ENCODE data around the gene CCDC172. TPM values are rescaled to one million over a fixed set of nuclear protein-coding genes. Genes with fewer than 3 reads are reported as not detected.
"Not testable (repeated sequence)": the region's sequence is repeated elsewhere in the genome, so short reads cannot be mapped to it uniquely, and the experiment has no call there.

The CCDC172 gene
- total and polyA plus RNA-seq, 2 experiments from 2014 or later = not detected

GRCh38 chr10:116385994-116386809, 62.0 kb downstream of the CCDC172 start:
- Histone ChIP-seq H3K4me1 (ENCODE audit: low read depth) (no peaks in the 10 kb centered on the region), H3K4me3 (no peak overlapping the region), H3K27ac (no peak overlapping the region), H3K36me3 (no peaks in the 10 kb centered on the region), H3K9me3 (ENCODE audit: low read depth) (no peaks in the 10 kb centered on the region), H3K27me3 (no peaks in the 10 kb centered on the region)
- peak; percentile 42 to 49 for DNase-seq (ENCODE audit: low read depth in 1 of 2, low spot score in 1 of 2)
- TF ChIP-seq CTCF (IDR thresholded peaks at IDR 0.05; ENCODE audit: low read depth, low read length) = peak; percentile 54

GRCh38 chr10:116393246-116393831, 69.1 kb downstream of the CCDC172 start:
- not testable (repeated sequence) for H3K4me3 ChIP-seq; H3K27me3 ChIP-seq; H3K4me1 ChIP-seq (ENCODE audit: low read depth); H3K36me3 ChIP-seq; DNase-seq (ENCODE audit: low read depth in 1 of 2, low spot score in 1 of 2); H3K27ac ChIP-seq; H3K9me3 ChIP-seq (ENCODE audit: low read depth)

- no peaks in the 10 kb centered on the region for H3K9me3 ChIP-seq (ENCODE audit: low read depth)
- DNase-seq (ENCODE audit: low read depth in 1 of 2, low spot score in 1 of 2) = no peak
- H3K4me1 ChIP-seq (ENCODE audit: low read depth) = no peaks in the 10 kb centered on the region
- no peak for TF ChIP-seq CTCF (IDR thresholded peaks at IDR 0.05; ENCODE audit: low read depth, low read length)
- H3K27me3 ChIP-seq = no peaks in the 10 kb centered on the region
- no peak overlapping the region for H3K4me3 ChIP-seq
- H3K27ac ChIP-seq = no peak overlapping the region
- H3K36me3 ChIP-seq = no peaks in the 10 kb centered on the region
Measured at GRCh38 chr10:116395223-116395985, 71.2 kb downstream of the CCDC172 start.

- Histone ChIP-seq H3K36me3 (no peaks in the 10 kb centered on the region), H3K9me3 (ENCODE audit: low read depth) (no peaks in the 10 kb centered on the region), H3K27me3 (no peaks in the 10 kb centered on the region), H3K4me3 (no peak overlapping the region), H3K4me1 (ENCODE audit: low read depth) (no peaks in the 10 kb centered on the region), H3K27ac (no peak overlapping the region)
- DNase-seq (ENCODE audit: low read depth in 1 of 2, low spot score in 1 of 2) = no peak
- TF ChIP-seq CTCF (IDR thresholded peaks at IDR 0.05; ENCODE audit: low read depth, low read length) = no peak
Measured at GRCh38 chr10:116398224-116398623, 74.0 kb downstream of the CCDC172 start.

GRCh38 chr10:116402858-116403257, 78.6 kb downstream of the CCDC172 start:
- DNase-seq (ENCODE audit: low read depth in 1 of 2, low spot score in 1 of 2) = no peak
- no peak for TF ChIP-seq CTCF (IDR thresholded peaks at IDR 0.05; ENCODE audit: low read depth, low read length)
- Histone ChIP-seq H3K9me3 (ENCODE audit: low read depth) (no peaks in the 10 kb centered on the region), H3K4me3 (no peak overlapping the region), H3K4me1 (ENCODE audit: low read depth) (no peaks in the 10 kb centered on the region), H3K27me3 (no peaks in the 10 kb centered on the region), H3K27ac (no peak overlapping the region), H3K36me3 (no peaks in the 10 kb centered on the region)

Measured in cardiac muscle cell (in vitro differentiated cells and primary cell).